ENCODE results near the gene IFNAR1.

GRCh38 chr21:33370305-33370704, 45.5 kb downstream of the IFNAR1 start:
- TF ChIP-seq CTCF (IDR thresholded peaks at IDR 0.05 in 8 of 11, conservative IDR thresholded peaks at IDR 0.05 in 3 of 11) (no peak), POLR2AphosphoS5 (IDR thresholded peaks at IDR 0.05) (no peak), POLR2A (IDR thresholded peaks at IDR 0.05) (no peak)

Measured in spleen (tissue), 7 donors.